Measurements from ENCODE around the gene HINT2.

HINT2 gene

GRCh38 chr9:35832814-35833213, 18.0 kb upstream of the HINT2 start:
- H3K4me3 ChIP-seq (ENCODE audit: low read depth, low read length) = no peak overlapping the region

GRCh38 chr9:35831040-35831439, 16.2 kb upstream of the HINT2 start:
- TF ChIP-seq CTCF (IDR thresholded peaks at IDR 0.05; ENCODE audit: borderline replicate concordance, insufficient read depth, low read depth, low read length) = no peak

More at GRCh38 chr9:35832814-35833213, 18.0 kb upstream of the HINT2 start:
- TF ChIP-seq CTCF (IDR thresholded peaks at IDR 0.05; ENCODE audit: borderline replicate concordance, insufficient read depth, low read depth, low read length) = no peak

GRCh38 chr9:35829764-35830096, 14.9 kb upstream of the HINT2 start:
- H3K4me3 ChIP-seq (ENCODE audit: low read depth, low read length) = peak overlapping the region; percentile 61
- no peak for TF ChIP-seq CTCF (IDR thresholded peaks at IDR 0.05; ENCODE audit: borderline replicate concordance, insufficient read depth, low read depth, low read length)

More at GRCh38 chr9:35831040-35831439, 16.2 kb upstream of the HINT2 start:
- H3K4me3 ChIP-seq (ENCODE audit: low read depth, low read length) = no peak overlapping the region

- peak within 1 kb of the TSS; percentile 61 for H3K4me3 ChIP-seq (ENCODE audit: low read depth, low read length)
- no peak for TF ChIP-seq CTCF (IDR thresholded peaks at IDR 0.05; ENCODE audit: borderline replicate concordance, insufficient read depth, low read depth, low read length)
Measured at GRCh38 chr9:35829084-35829763, 14.4 kb upstream of the HINT2 start, which contains the start of gene TMEM8B. Gene TMEM8B (plus strand): TSS chr9:35829228. CDS start chr9:35829448, 220 bp downstream.

GRCh38 chr9:35828716-35829083, 13.9 kb upstream of the HINT2 start, which contains the start of gene FAM221B:
Gene FAM221B (minus strand): TSS chr9:35828732. CDS start chr9:35826161, 2,571 bp downstream.
- TF ChIP-seq CTCF (IDR thresholded peaks at IDR 0.05; ENCODE audit: borderline replicate concordance, insufficient read depth, low read depth, low read length) = no peak
- peak within 1 kb of the TSS; percentile 61 for H3K4me3 ChIP-seq (ENCODE audit: low read depth, low read length)

- no peak overlapping the region for H3K4me3 ChIP-seq (ENCODE audit: low read depth, low read length)
- no peak for TF ChIP-seq CTCF (IDR thresholded peaks at IDR 0.05; ENCODE audit: borderline replicate concordance, insufficient read depth, low read depth, low read length)
Measured at GRCh38 chr9:35827486-35827885, 12.6 kb upstream of the HINT2 start.

GRCh38 chr9:35826071-35826701, 11.3 kb upstream of the HINT2 start:
- no peak overlapping the region for H3K4me3 ChIP-seq (ENCODE audit: low read depth, low read length)
- TF ChIP-seq CTCF (IDR thresholded peaks at IDR 0.05; ENCODE audit: borderline replicate concordance, insufficient read depth, low read depth, low read length) = peak; percentile 70; the same call in 1 of the 2 replicates

Data from GM12875 (cell line).